MG63 (cell line): ENCODE measurements around the gene GBGT1. TPM values are rescaled to one million over a fixed set of nuclear protein-coding genes. Genes with fewer than 3 reads are reported as not detected.
"Not testable (repeated sequence)": the region's sequence is repeated elsewhere in the genome, so short reads cannot be mapped to it uniquely, and the experiment has no call there.

ENCODE experiments used
- DNase-seq: peaks from one replicate; pipeline ENCODE4 v3.0.0-alpha.2; 2020
- H3K27me3 ChIP-seq: fragments of 250-450 bp; sonication (Bioruptor Pico); 2 replicates; pipeline ENCODE4 v1.5.1; 2020; ENCODE audit warnings: mild to moderate bottlenecking, moderate library complexity
- H3K36me3 ChIP-seq: fragments of 250-450 bp; sonication (Bioruptor Pico); 2 replicates; pipeline ENCODE4 v1.5.1; 2020; ENCODE audit warnings: mild to moderate bottlenecking, moderate library complexity
- H3K4me3 ChIP-seq: fragments of 250-450 bp; sonication (Bioruptor Pico); 2 replicates; pipeline ENCODE4 v1.5.1; 2020; ENCODE audit warnings: mild to moderate bottlenecking, moderate library complexity
- H3K9me3 ChIP-seq: fragments of 250-450 bp; sonication (Bioruptor Pico); 2 replicates; pipeline ENCODE4 v1.5.1; 2020; ENCODE audit warnings: mild to moderate bottlenecking, moderate library complexity
- total RNA-seq: library from RNA; depleted of rRNA; stranded (reverse); fragments of >200 nt; shearing (Covaris generic); gene quantifications from 2 replicates; pipeline ENCODE4 v1.2.3, GENCODE V29; 2014; ENCODE audit warnings: low replicate concordance

GBGT1 gene
- total RNA-seq, 1 experiment from 2014 or later, result 7.6 TPM

DNA sequence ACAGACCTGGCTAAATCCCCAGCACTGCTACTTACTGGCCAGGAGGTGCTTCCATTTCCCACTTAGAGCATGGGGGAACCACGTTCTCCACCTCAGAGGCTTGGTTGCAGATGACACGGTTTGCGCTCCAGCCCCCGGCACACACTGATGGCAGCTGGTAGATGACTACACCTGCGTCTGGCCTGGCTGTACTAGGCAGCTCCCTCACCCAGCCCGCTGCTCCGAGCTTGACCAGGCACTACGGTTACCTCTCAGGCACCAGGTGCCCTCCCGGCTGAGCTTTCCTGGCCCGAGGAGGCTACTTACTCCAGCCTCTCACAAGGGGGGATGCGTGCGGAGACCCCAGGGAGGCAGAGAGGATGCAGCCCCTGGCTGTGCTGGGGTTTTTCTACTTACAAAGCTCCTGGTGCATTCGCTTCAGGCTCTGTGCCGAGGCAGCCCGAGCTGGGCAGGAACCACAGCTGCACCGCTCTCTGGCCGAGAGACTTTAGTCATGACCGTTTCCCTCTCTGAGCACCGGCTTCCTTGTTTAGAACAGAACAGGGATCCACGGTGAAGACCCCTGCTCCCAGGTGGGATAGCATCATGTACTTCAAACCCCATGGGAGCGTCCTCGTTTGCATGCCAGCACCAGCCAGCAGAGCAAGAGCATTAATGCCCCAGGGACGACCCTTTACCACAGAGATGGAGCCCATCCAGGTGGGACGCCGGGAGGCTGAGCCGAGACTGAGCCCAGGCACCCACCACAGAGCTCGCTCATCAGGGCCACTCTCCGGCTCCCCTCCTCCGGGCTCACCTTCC lies 7.6 kb upstream of the GBGT1 start:
- Histone ChIP-seq H3K27me3 (no peaks in the 10 kb centered on the region), H3K4me3 (no peak overlapping the region), H3K9me3 (no peaks in the 10 kb centered on the region), H3K36me3 (no peaks in the 10 kb centered on the region)
- DNase-seq, result no peak

DNA sequence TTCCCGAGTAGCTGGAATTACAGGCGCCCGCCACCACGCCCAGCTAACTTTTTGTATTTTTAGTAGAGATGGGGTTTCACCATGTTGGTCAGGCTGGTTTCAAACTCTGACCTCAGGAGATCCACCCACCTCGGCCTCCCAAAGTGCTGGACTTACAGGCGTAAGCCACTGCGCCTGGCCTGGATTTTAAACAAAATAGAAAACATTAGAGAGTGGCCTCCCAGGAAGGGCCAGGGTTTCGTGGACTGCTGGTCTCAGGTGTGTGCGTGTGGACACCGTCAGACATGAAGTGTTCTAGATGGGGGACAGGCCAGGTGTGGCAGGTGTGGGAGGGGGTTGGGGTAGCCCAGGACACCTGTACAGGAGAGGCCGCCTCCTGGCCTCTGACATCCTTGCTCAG lies 7.0 kb upstream of the GBGT1 start:
- Histone ChIP-seq H3K36me3 (no peaks in the 10 kb centered on the region), H3K9me3 (no peaks in the 10 kb centered on the region), H3K4me3 (no peak overlapping the region), H3K27me3 (no peaks in the 10 kb centered on the region)
- no peak for DNase-seq

DNA sequence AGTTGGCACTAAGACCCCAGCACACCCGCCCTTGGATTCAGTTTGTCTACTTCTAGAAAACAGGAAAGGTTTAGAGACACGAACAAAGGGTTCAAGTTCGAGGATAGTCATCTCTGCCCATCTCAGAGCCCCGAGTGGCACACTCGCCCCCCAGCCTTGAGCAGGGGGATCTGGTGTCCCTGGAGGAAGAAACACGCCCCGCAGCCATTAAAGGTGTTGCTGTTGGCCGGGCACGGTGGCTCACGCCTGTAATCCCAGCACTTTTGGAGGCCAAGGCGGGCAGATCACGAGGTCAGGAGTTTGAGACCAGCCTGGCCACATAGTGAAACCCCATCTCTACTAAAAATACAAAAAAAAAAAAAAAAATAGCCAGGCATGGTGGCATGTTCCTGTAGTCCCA lies 6.0 kb upstream of the GBGT1 start:
- H3K36me3 ChIP-seq, H3K9me3 ChIP-seq, H3K4me3 ChIP-seq, H3K27me3 ChIP-seq, DNase-seq: not testable (repeated sequence)

DNA sequence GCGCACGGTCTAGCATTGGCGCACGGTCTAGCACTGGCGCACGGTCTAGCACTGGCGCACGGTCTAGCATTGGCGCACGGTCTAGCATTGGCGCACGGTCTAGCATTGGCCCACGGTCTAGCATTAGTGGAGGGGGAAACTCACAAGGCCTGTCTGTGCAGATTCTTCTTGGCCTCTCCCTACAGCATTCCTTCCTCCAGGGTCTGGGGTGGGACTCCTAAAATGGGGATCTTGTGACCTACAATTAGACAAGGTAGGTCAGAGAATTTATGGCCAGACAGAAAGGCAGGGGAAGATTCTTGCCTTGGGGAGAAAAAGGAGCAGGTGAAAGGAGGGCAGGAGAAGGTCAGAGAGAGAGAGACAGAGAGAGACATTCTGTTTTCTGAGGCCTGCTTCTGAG lies 5.4 kb upstream of the GBGT1 start:
- H3K27me3 ChIP-seq, result no peaks in the 10 kb centered on the region
- H3K9me3 ChIP-seq, result no peaks in the 10 kb centered on the region
- H3K4me3 ChIP-seq, result no peak overlapping the region
- DNase-seq, result no peak
- no peaks in the 10 kb centered on the region for H3K36me3 ChIP-seq

DNA sequence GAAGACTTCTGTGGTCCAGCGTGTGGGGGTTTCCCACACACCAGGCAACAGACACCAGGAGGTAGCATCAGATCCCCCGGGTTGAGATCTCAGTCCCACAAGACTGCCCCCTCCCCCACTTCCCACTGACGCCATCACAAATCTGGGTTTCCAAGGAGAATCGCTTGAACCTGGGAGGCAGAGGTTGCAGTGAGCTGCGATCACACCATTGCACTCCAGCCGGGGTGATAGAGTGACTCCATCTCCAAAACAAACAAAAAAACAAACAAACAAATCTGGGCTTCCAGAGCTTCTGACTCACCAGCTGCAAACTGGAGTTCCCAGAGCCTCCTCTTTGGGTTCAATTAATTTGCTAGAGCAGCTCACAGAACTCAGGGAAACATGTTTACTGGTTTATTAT lies 4.7 kb upstream of the GBGT1 start:
- DNase-seq, result no peak
- no peak overlapping the region for H3K4me3 ChIP-seq
- no peaks in the 10 kb centered on the region for H3K36me3 ChIP-seq
- no peaks in the 10 kb centered on the region for H3K9me3 ChIP-seq
- H3K27me3 ChIP-seq, result no peaks in the 10 kb centered on the region

DNA sequence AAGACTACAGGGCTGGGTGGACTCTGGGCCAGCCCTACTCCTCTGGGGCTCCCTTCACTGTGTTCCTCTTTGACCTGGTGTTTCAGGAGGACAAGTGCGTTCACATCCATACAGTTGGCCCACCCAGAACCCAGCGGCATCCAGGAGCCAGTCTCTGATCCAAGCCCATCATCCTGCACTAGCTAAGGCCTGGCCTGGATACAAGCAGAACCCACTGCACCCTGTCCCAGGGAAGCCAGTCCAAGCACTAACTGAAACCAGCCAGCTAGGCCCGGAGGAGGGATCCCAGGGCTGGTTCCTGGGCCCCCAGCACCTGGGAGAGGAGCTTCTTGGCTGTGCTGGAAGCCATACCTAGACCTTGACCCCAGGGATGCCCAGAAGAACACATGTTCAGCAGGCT lies 4.1 kb upstream of the GBGT1 start:
- Histone ChIP-seq H3K9me3 (no peaks in the 10 kb centered on the region), H3K4me3 (no peak overlapping the region), H3K27me3 (no peaks in the 10 kb centered on the region), H3K36me3 (no peaks in the 10 kb centered on the region)
- DNase-seq, result no peak

DNA sequence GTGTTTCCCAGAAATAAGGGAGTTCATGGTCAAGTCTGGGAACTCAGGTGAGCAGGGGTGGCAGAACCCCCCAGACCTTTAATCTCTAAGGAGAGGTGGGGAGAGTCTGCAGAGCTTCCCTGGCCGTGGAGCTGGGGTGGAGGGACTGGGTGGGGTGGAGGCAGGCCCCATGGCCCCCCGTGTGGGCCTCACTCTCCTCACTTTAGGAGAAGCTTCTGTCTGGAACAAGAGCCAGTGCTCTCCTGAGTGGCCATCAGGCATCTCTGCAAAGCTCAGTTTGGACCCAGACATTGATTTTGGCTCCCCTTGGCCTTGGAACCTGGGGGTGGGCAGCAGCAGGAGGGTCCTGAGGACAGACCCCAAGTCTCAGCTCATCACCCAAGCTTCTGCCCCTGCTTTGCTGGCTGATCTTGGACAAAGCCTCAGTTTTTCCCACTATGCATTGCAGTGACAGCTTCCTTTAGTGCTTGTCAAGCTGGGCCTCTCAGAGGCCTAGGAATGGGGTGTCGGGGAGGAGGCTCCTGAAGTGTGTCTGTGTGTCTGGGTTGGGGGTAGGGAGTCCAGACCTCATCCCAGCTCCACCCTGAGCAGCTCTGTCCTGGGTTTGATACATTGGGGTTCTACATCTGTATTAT lies 3.5 kb upstream of the GBGT1 start:
- H3K36me3 ChIP-seq, result no peaks in the 10 kb centered on the region
- H3K9me3 ChIP-seq, result no peaks in the 10 kb centered on the region
- H3K4me3 ChIP-seq, result no peak overlapping the region
- DNase-seq, result no peak
- H3K27me3 ChIP-seq, result no peaks in the 10 kb centered on the region

DNA sequence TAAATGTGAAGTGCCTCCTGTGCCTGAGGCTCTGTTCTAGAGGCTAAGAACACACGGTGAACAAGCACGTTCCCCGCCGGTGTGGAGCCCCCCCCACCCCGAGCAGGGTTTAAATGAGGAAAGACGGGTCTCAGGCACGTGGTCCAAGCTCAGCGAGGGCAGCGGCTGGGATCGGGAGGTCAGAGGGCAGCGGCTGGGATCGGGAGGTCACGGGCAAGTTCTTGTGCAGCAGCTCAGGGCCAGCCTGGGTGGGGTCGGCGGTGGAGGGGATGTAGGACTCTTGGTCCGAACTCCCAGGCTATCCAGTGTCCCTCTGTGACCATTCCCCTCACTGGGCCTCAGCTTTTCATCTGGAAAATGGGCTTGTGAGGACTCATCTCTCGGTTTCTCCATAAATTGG lies 2.7 kb upstream of the GBGT1 start:
- DNase-seq, result no peak
- Histone ChIP-seq H3K4me3 (no peak overlapping the region), H3K36me3 (no peaks in the 10 kb centered on the region), H3K9me3 (no peaks in the 10 kb centered on the region), H3K27me3 (no peaks in the 10 kb centered on the region)

DNA sequence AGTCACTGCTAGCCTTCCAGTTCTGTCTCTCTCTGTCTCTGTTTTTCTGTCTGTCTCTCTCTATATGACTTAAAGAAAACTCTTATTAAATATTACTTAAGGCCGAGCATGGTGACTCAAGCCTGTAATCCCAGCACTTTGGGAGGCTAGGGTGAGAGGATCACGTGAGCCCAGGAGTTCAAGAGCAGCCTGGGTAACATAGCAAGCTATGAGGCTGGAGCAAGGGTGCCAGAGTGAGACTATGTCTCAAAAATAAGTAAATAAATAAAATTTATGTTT lies 1.7 kb upstream of the GBGT1 start:
- DNase-seq, result no peak
- H3K9me3 ChIP-seq, result no peaks in the 10 kb centered on the region
- H3K4me3 ChIP-seq, result no peak overlapping the region
- no peaks in the 10 kb centered on the region for H3K27me3 ChIP-seq
- peaks cover 3% of the 10 kb centered on the region; the same call in 1 of the 2 replicates for H3K36me3 ChIP-seq

DNA sequence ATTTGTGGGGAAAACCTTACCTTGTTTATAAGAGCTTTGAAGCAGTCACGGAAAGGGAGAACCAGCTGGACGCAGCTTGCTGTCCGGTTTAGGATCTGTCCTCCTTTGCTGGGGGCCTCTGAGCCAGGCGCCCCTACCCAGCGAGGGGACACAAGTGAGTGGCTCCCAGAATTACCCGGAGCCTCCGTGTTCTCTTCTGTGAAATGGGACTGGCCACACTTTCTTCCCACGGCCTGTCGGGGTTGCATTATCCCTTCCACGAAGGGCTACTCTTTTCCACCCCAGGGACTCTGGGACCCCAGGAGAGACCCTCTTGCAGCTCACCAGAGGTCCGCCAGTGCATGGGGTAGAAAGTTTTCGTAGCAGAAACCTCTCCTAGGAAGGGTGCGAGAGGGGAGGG lies 477 bp upstream of the GBGT1 start:
- Histone ChIP-seq H3K27me3 (no peaks in the 10 kb centered on the region), H3K9me3 (no peaks in the 10 kb centered on the region), H3K4me3 (peak overlapping the region; percentile 73), H3K36me3 (peaks cover 9% of the 10 kb centered on the region)
- no peak for DNase-seq

DNA sequence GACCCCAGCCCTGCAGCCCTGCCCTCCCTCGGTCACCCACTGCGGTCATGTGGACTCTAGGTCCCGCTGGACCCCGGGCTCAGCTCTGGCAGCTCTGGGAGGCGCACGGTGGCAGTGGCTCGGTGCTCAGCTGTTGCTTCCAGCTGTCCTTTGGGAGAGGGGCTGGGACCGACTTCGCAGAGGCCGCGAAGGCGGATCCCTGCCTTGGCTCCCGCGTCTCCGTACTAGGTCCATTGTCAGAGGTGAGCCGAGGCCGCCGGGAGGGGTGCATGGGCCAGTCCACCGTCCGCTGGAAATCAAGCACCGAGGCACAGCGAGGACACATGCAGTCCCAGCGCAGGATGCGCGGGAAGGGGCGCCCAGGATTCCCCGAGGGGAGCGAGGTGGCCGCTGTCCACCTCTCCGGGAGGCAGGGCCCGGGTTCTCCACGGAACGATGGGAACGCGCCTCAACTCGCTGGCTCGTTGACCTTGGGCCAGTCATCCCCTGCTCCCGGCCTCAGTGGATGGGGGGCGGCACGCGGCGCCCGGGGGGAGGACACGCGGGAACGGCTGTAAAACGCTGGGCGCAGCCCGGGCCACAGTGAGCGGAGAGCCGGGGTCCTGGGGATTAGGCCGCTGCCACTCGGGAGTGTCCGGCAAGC lies 732 bp downstream of the GBGT1 start:
- H3K9me3 ChIP-seq, result no peaks in the 10 kb centered on the region
- H3K27me3 ChIP-seq, result no peaks in the 10 kb centered on the region
- peak overlapping the region; percentile 73 for H3K4me3 ChIP-seq
- no peak for DNase-seq
- H3K36me3 ChIP-seq, result peaks cover 12% of the 10 kb centered on the region

DNA sequence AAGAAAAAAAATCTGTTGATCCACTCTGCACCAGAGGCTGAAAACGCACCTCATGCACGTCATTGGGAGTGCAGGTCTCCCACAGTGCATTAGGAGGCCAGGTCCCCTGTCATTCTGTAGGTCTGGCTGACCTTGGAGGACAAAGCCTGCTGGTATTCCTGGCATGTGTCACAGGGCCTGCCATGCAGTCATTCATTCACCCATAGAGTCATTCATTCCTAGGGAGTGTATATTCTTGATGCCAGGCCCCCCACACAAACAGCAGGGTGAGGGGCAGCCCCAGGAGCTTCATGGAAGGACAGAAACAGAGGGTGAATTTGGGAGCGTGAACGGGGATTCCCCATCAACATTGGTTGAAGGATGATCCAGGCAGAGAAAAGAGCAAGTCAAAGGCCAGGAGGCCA lies 2.2 kb downstream of the GBGT1 start:
- Histone ChIP-seq H3K27me3 (no peaks in the 10 kb centered on the region), H3K9me3 (no peaks in the 10 kb centered on the region), H3K36me3 (peaks cover 16% of the 10 kb centered on the region), H3K4me3 (no peak overlapping the region)
- no peak for DNase-seq

DNA sequence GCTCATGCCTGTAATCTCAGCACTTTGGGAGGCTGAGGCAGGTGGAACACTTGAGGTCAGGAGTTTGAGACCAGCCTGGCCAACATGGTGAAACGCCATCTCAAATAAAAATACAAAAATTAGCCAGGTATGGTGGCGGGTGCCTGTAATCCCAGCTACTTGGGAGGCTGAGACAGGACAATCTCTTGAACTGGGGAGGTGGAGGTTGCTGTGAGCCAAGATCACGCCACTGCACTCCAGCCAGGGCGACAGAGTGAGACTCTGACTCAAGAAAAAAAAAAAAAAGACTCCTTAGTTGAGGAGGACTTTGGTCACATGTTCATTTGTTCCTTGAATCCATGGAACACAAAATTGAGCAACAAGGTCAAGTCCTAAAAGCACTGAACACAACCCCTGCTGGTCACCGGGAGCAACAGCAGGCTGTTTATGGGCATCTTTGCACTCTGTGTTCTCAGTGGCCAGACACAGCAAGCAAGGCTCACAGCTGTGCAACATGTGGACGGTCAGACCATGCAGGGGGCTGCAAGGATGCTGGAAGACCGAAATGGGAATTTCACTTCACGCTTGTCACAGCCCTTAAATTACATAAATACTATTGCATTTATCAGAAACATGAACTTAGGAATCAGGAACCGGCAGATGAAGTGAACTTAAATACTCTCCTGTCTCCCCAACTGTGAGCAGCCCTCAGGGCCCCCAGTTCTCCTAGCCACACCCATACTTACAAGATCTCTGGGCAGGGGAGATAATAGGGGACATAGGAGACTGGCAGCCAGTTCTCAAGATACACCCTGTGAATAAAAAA lies 2.8 kb downstream of the GBGT1 start:
- Histone ChIP-seq H3K9me3 (no peaks in the 10 kb centered on the region), H3K4me3 (no peak overlapping the region), H3K36me3 (peaks cover 16% of the 10 kb centered on the region), H3K27me3 (no peaks in the 10 kb centered on the region)
- peak; percentile 65 for DNase-seq

DNA sequence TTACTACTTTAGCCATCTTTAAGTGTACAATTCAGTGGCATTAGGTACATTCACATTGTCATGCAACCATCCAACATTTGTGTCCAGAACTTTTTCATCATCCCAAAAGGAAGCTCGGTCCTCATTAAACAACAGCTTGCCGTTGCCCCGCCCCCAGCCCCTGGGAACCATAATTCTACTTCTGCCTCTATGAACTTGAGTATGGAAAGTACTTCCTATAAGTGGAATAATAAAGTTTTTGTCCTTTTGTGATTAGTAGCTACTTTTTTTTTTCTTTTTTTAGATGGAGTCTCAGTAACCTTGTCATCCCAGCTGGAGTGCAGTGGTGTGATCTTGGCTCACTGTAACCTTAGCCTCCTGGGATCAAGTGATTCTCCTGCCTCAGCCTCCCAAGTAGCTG lies 5.0 kb downstream of the GBGT1 start:
- H3K27me3 ChIP-seq, result no peaks in the 10 kb centered on the region
- H3K9me3 ChIP-seq, result no peaks in the 10 kb centered on the region
- H3K36me3 ChIP-seq, result peaks cover 16% of the 10 kb centered on the region
- no peak for DNase-seq
- no peak overlapping the region for H3K4me3 ChIP-seq

DNA sequence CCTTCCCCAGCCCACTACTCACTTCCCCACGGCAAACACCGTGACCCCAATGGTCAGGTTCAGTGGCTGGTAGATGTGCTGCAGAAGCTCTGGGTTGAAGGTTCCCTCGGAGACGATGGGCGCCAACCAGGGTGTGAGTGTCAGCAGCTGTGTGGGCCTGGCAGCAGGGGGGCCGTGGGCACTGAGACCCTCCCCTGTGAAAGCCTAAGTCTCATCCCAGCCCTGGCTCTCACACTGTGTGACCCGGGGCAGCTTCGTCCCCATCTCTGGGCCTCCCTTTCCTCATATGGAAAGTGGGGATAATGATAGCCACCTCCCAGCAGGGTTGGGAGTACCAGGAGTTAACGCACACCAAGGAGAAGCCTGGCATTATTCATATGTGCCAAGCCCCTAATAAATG lies 8.6 kb downstream of the GBGT1 start:
- H3K36me3 ChIP-seq, result peaks cover 11% of the 10 kb centered on the region
- H3K27me3 ChIP-seq, result no peaks in the 10 kb centered on the region
- no peaks in the 10 kb centered on the region for H3K9me3 ChIP-seq
- no peak overlapping the region for H3K4me3 ChIP-seq
- DNase-seq, result no peak

DNA sequence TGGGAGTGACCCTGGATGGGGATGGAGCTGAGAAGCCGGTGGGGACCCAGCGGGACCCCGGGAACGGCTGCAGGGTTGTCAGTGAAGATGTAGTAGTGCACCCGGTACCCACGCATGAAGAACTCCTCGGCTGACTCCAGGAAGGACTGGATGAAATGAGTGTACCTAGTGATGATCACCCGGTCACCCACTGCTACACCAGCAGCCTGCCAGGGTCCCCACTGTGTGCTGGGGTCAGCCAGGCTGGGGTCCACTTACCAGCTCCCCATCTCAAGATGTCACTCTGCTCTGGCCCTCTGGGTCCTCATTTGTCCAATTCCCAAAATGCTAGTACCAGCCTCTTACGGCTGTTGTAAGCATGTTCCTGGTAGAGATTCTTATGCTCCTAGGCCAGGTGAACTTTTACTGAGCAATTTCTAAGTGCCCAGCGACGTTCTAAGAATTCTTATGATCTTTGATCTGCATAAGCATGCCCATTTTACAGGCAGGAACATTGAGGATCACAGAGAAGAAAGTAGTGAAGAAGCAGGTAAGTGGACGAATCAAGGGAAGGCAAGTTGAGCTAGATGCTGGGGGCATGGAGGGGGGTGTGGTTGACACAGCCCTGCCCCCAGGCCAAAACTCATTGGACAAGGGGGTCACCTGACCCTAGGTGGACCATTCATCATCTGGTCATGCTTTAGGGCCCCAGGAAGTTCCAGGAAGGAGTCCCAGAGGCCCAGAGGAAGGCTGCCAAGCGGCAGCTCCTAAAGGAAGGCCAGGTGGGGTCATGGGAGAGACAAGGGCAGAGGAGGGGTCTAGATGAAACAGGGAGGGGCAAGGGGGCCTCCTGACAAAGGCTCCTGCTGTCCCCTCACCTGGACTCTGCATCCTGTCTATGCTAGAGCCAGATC lies 9.4 kb downstream of the GBGT1 start:
- H3K9me3 ChIP-seq, result no peaks in the 10 kb centered on the region
- H3K27me3 ChIP-seq, result no peaks in the 10 kb centered on the region
- no peak overlapping the region for H3K4me3 ChIP-seq
- H3K36me3 ChIP-seq, result peaks cover 8% of the 10 kb centered on the region
- DNase-seq, result no peak
